GM19193 (cell line): ENCODE results near the gene RNASE7.

Source experiments
- POLR2A ChIP-seq: IDR thresholded peaks from 4 replicates; pipeline ENCODE4 v1.6.1; 2011; ENCODE audit not compliant: insufficient read depth, insufficient read length; ENCODE audit errors: extremely low read depth

Gene RNASE7

DNA sequence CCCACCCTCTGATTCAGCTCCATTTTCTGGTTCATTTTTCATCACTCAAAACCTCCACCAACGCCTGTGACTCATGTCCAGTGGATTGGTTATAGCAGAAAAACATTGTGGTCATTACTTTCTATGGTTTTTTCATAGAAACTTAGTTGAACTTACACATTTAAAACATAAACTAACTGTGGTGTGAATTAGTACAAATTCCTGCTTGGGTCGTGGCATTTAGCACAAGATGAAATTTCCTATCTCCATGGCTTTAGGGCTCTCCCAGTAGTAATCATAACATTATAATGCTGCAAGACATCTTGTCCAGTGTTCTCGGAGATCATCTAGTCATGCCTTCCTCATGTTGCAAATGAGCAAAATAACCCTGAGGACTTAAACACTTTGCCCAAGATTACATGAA, 7.1 kb downstream of the RNASE7 start:
- no peak for TF ChIP-seq POLR2A

DNA sequence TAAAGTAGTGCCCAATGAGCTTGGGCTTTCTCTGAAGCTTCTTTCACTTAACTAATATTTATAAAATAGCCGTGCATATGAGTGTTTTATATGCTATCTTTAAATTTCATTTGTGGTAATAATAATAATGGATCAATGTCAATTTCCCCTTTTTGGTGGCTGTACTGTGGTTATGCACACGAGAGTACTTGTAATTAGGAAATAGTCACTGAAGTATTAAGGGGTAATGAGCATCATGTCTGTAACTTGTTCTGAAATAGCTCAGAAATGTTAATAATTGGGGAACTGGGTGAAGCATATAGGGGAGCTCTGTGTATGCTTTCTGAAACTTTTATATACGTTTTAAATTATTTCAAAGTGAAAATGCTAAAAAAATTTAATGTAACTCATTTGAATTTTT, 8.4 kb downstream of the RNASE7 start:
- TF ChIP-seq POLR2A = no peak

GRCh38 chr14:21053184-21054122, 11.3 kb downstream of the RNASE7 start:
- TF ChIP-seq POLR2A = no peak

- TF ChIP-seq POLR2A = no peak
These were observed 12.1 kb downstream of the RNASE7 start for GRCh38 chr14:21054123-21054767.

- TF ChIP-seq POLR2A = no peak
These were observed 12.6 kb downstream of the RNASE7 start for GRCh38 chr14:21054768-21055145.

GRCh38 chr14:21055432-21056117, 13.4 kb downstream of the RNASE7 start:
- no peak for TF ChIP-seq POLR2A

GRCh38 chr14:21056520-21057163, 14.5 kb downstream of the RNASE7 start:
- no peak for TF ChIP-seq POLR2A

GRCh38 chr14:21057803-21058675, 15.9 kb downstream of the RNASE7 start, which contains the start of gene RNASE8:
Gene RNASE8, plus strand, starts transcription at chr14:21057822. Its CDS starts 71 bp downstream, at chr14:21057893.
- no peak for TF ChIP-seq POLR2A

DNA sequence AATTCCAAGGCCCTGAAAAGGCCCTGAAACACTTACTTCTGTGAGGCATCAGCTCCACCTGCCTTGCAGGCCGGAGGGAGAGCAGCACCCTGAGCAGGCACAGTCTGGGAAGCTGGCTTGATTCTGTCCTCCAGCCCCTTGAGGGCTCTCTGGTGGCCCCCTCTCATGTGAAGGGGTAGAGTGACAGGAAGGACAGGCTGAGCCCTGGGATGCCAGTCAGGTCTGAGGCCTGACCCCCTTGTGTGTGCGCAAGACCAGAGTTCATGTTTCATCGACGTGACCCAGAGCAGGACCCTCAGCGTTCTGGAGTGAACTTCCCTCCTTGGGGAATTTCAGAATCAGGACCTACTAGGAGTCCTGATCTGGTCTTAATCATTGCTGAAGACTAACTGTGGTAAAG, 16.7 kb downstream of the RNASE7 start:
- no peak for TF ChIP-seq POLR2A

DNA sequence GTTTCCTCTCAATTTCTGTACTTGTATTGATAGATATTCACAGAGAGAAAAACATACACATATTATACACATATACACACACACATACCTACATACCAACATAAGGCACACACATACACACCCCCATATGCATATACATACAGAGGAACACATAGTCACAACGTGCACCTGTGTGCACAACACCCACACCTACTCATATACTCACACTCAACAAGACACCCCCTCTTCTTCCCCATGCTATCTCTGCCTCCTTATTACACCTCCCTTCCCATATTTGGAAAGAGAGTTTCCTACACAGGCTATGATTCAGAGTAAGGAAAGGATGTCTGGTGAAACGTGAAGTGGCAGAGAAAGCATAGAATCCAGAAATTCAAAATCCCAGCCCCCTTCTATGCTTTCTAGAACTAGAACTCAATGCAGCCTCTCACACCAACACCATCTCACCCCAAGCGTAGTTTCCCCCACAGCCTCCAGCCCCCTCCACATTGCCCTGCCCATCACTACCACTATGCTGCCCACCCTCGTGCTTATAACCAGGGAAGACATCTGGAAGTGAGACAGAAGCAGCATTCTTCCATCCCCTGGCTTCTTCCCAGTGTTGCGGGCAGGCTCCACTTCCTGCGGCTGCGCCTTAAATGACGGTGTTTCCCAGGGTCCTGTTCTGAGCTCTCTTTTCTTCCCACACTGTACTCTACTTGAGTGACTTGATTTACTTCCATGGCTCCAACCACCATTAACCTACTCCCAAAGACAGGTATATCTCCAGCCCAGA, 17.9 kb downstream of the RNASE7 start:
- no peak for TF ChIP-seq POLR2A

GRCh38 chr14:21060614-21061346, 18.6 kb downstream of the RNASE7 start:
- no peak for TF ChIP-seq POLR2A

GRCh38 chr14:21061347-21061668, 19.1 kb downstream of the RNASE7 start:
- no peak for TF ChIP-seq POLR2A

GRCh38 chr14:21063479-21063878, 21.3 kb downstream of the RNASE7 start:
- no peak for TF ChIP-seq POLR2A
